Trophoblast cell (in vitro differentiated cells and primary cell): ENCODE data around the gene KSR1.

ENCODE experiments used
- DNase-seq, 2 donors: peaks; one replicate each; pipeline ENCODE4 v3.0.0-alpha.2; 2016
- H2AFZ ChIP-seq: 2 replicates; pipeline ENCODE4 v1.6.1; 2013; ENCODE audit warnings: low read length, moderate library complexity, mild to moderate bottlenecking; ENCODE audit not compliant: insufficient read depth, poor library complexity
- H2AK5ac ChIP-seq: 2 replicates; pipeline ENCODE4 v1.6.1; 2013; ENCODE audit warnings: mild to moderate bottlenecking, low read length
- H2BK120ac ChIP-seq: 2 replicates; pipeline ENCODE4 v1.6.1; 2013; ENCODE audit warnings: low read length, mild to moderate bottlenecking, moderate library complexity; ENCODE audit not compliant: insufficient read depth, poor library complexity
- H2BK12ac ChIP-seq: 2 replicates; pipeline ENCODE4 v1.6.1; 2013; ENCODE audit warnings: mild to moderate bottlenecking, low read length, moderate library complexity
- H2BK5ac ChIP-seq: 2 replicates; pipeline ENCODE4 v1.6.1; 2013; ENCODE audit warnings: low read length, low read depth, moderate library complexity, mild to moderate bottlenecking; ENCODE audit not compliant: poor library complexity
- H3K14ac ChIP-seq: 2 replicates; pipeline ENCODE4 v1.6.1; 2013; ENCODE audit warnings: mild to moderate bottlenecking, low read length
- H3K18ac ChIP-seq: 2 replicates; pipeline ENCODE4 v1.6.1; 2013; ENCODE audit warnings: mild to moderate bottlenecking, low read length
- H3K23ac ChIP-seq: 2 replicates; pipeline ENCODE4 v1.6.1; 2013; ENCODE audit warnings: low read length
- H3K27ac ChIP-seq: 2 replicates; pipeline ENCODE4 v1.5.1; 2013; ENCODE audit warnings: low read depth, mild to moderate bottlenecking, inconsistent platforms, low read length, moderate library complexity
- H3K27me3 ChIP-seq: 2 replicates; pipeline ENCODE4 v1.6.1; 2013; ENCODE audit warnings: inconsistent platforms, mild to moderate bottlenecking, low read length, moderate library complexity; ENCODE audit not compliant: insufficient read depth
- H3K36me3 ChIP-seq, 2 experiments: 1 replicate in 1 of 2; 2 replicates in 1 of 2; pipeline ENCODE4 v1.6.1; 2013; ENCODE audit warnings: low read length in 2 of 2, mild to moderate bottlenecking in 2 of 2, moderate library complexity in 1 of 2; ENCODE audit not compliant: insufficient read depth in 2 of 2, control insufficient read depth in 1 of 2
- H3K4ac ChIP-seq: 2 replicates; pipeline ENCODE4 v1.6.1; 2013; ENCODE audit warnings: low read depth, mild to moderate bottlenecking, low read length, moderate library complexity
- H3K4me1 ChIP-seq, 2 experiments: 1 replicate in 1 of 2; 2 replicates in 1 of 2; pipeline ENCODE4 v1.6.1; 2013; ENCODE audit warnings: low read length in 2 of 2, mild to moderate bottlenecking in 2 of 2, moderate library complexity in 1 of 2; ENCODE audit not compliant: insufficient read depth in 2 of 2, control insufficient read depth in 1 of 2
- H3K4me2 ChIP-seq: 2 replicates; pipeline ENCODE4 v1.6.1; 2013; ENCODE audit warnings: inconsistent platforms, mild to moderate bottlenecking, low read length, moderate library complexity
- H3K4me3 ChIP-seq: 2 replicates; pipeline ENCODE4 v1.5.1; 2013; ENCODE audit warnings: mild to moderate bottlenecking, low read depth, low read length, inconsistent platforms
- H3K79me1 ChIP-seq: one replicate; pipeline ENCODE4 v1.6.1; 2013; ENCODE audit warnings: low read length
- H3K79me2 ChIP-seq: 2 replicates; pipeline ENCODE4 v1.6.1; 2013; ENCODE audit warnings: low read length, mild to moderate bottlenecking; ENCODE audit not compliant: control insufficient read depth, insufficient read depth, poor library complexity
- H3K9ac ChIP-seq: 2 replicates; pipeline ENCODE4 v1.6.1; 2013; ENCODE audit warnings: mild to moderate bottlenecking, low read length
- H3K9me3 ChIP-seq: 2 replicates; pipeline ENCODE4 v1.6.1; 2013; ENCODE audit warnings: low read depth, mild to moderate bottlenecking, control low read depth, inconsistent platforms, low read length; ENCODE audit not compliant: insufficient read depth
- H4K12ac ChIP-seq: 2 replicates; pipeline ENCODE4 v1.6.1; 2013; ENCODE audit warnings: low read depth, mild to moderate bottlenecking, low read length, moderate library complexity
- H4K8ac ChIP-seq: 2 replicates; pipeline ENCODE4 v1.6.1; 2013; ENCODE audit warnings: low read depth, mild to moderate bottlenecking, low read length, moderate library complexity
- H4K91ac ChIP-seq: one replicate; pipeline ENCODE4 v1.6.1; 2013; ENCODE audit warnings: low read depth, mild to moderate bottlenecking, low read length, moderate library complexity
- WGBS: extraction: QIAGEN DNeasy Blood & Tissue Kit; methylation state at CpG from one replicate; pipeline ENCODE4 v1.1.7; 2013; ENCODE audit warnings: missing lambda C conversion rate; ENCODE audit not compliant: insufficient read length, insufficient coverage; ENCODE audit errors: extremely low coverage; 5-methylcytosine and 5-hydroxymethylcytosine counted together

KSR1 gene

DNA sequence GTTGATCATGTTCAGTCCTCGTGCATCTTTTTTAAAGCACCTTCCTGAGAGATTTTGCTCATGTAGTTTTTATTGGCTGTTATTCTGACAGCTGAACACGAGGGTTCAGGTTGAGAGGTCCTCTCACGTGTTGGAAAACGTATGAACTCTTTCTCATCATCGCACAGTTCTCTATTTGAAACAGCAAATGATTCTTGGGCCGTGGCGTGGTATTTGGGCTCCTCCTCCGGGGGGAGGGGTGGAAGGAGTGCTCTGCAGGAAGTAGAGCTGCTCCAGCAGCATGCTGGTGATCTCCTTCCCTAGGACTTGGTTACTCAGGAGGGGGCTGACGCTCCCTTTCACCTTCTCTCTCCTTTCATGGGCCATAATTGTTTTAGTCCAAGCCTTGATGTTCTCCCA is 70.4 kb downstream of the KSR1 start:
- H3K9me3 ChIP-seq = no peaks in the 10 kb centered on the region
- no peaks in the 10 kb centered on the region for H3K27me3 ChIP-seq
- H3K79me2 ChIP-seq = peaks cover 2% of the 10 kb centered on the region
- H2BK5ac ChIP-seq = no peak overlapping the region
- no peak overlapping the region for H3K23ac ChIP-seq
- H4K91ac ChIP-seq = no peak overlapping the region
- no peak for DNase-seq
- no peak overlapping the region for H3K4ac ChIP-seq
- H3K4me3 ChIP-seq = no peak overlapping the region
- no peak overlapping the region for H4K12ac ChIP-seq
- H3K14ac ChIP-seq = no peak overlapping the region
- WGBS = no CpG with 5 or more reads among the region's 9 CpGs
- peak overlapping the region; percentile 23 for H4K8ac ChIP-seq
- H3K4me1 ChIP-seq = peaks cover 8 to 16% of the 10 kb centered on the region in 2 experiments
- H2AFZ ChIP-seq = no peak overlapping the region
- no peak overlapping the region for H3K18ac ChIP-seq
- peak overlapping the region; percentile 28 for H3K4me2 ChIP-seq
- H2AK5ac ChIP-seq = no peak overlapping the region
- no peak overlapping the region for H2BK120ac ChIP-seq
- H3K27ac ChIP-seq = no peak overlapping the region
- H3K79me1 ChIP-seq = peaks cover 6% of the 10 kb centered on the region
- no peak overlapping the region for H2BK12ac ChIP-seq
- H3K36me3 ChIP-seq = no peaks in the 10 kb centered on the region
- H3K9ac ChIP-seq = no peak overlapping the region

DNA sequence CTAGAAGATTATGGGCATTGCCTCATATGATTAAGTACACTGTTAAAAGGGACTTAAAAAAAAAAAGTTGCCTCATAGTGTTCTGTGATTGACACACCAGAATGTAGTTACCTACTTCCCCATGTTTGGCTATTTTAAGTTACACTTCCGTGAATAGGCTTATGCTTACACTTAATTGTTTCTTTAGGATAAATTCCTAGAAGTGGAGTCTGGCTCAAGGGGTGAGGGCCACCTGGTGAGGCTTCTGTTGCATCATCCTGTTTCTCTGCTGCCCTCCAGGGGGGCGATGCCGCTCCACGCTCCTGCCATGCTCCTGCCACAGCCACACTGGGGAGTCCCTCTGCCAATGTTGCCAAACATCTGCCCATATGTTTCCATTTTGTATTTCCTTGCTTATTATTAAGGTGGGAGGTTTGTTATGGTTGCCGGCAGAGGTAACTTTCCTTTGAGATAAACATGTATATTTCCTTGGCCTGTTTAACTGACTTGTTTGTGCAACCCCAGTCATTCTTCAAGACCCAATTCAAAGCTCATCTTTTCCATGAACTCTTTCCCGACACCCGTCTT is 73.1 kb downstream of the KSR1 start:
- no peak overlapping the region for H3K4me2 ChIP-seq
- no peak overlapping the region for H2AK5ac ChIP-seq
- no peaks in the 10 kb centered on the region for H3K27me3 ChIP-seq
- no peak overlapping the region for H4K8ac ChIP-seq
- H3K9ac ChIP-seq = no peak overlapping the region
- H3K79me1 ChIP-seq = peaks cover 11% of the 10 kb centered on the region
- peaks cover 26 to 35% of the 10 kb centered on the region in 2 experiments for H3K4me1 ChIP-seq
- H3K18ac ChIP-seq = no peak overlapping the region
- peak overlapping the region; percentile 70 for H3K4ac ChIP-seq
- peak in 1 of 2 donors; percentile 61 for DNase-seq
- no peak overlapping the region for H2BK120ac ChIP-seq
- H3K23ac ChIP-seq = no peak overlapping the region
- no peak overlapping the region for H3K27ac ChIP-seq
- no CpG with 5 or more reads among the region's 7 CpGs for WGBS
- H3K4me3 ChIP-seq = no peak overlapping the region
- no peak overlapping the region for H3K14ac ChIP-seq
- peaks cover 2% of the 10 kb centered on the region for H3K79me2 ChIP-seq
- H2BK12ac ChIP-seq = peak overlapping the region; percentile 35
- H4K91ac ChIP-seq = no peak overlapping the region
- H2AFZ ChIP-seq = no peak overlapping the region
- no peaks in the 10 kb centered on the region for H3K36me3 ChIP-seq
- H3K9me3 ChIP-seq = no peaks in the 10 kb centered on the region
- no peak overlapping the region for H4K12ac ChIP-seq
- H2BK5ac ChIP-seq = no peak overlapping the region

DNA sequence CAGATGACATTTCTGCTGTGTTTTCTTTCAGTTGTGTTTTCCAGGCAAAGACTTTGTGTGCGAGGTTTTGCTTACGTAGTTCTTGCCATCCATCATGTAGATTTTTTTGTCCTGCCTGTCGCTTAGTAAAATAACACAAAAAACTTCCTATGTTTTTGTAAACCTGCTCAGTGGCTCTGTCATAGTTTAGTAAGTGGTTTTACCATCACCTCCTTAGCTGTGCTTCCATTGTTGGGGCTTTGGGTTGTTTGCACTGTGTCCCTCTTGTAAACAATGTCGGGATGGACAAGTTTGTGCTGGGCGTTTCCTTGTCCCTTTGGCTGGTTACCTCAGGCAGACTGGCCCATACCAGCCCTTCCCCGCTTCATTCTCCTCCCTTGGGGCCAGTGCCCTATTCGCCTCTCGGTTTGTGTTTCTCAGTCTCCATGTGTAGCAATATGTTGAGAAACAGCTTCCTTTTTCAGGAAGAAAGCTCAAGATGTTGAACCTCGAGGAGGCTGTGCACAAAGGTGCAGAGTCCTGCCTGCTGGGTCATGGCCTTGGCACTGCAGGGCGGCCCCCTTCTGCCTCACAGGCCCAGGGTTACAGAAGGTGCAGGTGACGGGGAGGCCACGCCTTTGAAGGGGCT is 74.6 kb downstream of the KSR1 start:
- peak overlapping the region; percentile 12 for H2AK5ac ChIP-seq
- peaks cover 18% of the 10 kb centered on the region for H3K79me1 ChIP-seq
- no peak overlapping the region for H2AFZ ChIP-seq
- H2BK120ac ChIP-seq = peak overlapping the region; percentile 45
- no CpG with 5 or more reads among the region's 12 CpGs for WGBS
- peak overlapping the region; percentile 37 for H2BK12ac ChIP-seq
- H3K27ac ChIP-seq = peak overlapping the region; percentile 24
- H2BK5ac ChIP-seq = peak overlapping the region; percentile 6
- H3K36me3 ChIP-seq = no peaks in the 10 kb centered on the region
- no peak overlapping the region for H3K4me2 ChIP-seq
- no peak overlapping the region for H4K12ac ChIP-seq
- no peak overlapping the region for H3K4me3 ChIP-seq
- H3K79me2 ChIP-seq = peaks cover 2% of the 10 kb centered on the region
- no peak overlapping the region for H3K23ac ChIP-seq
- H4K8ac ChIP-seq = no peak overlapping the region
- no peak overlapping the region for H3K9ac ChIP-seq
- H3K9me3 ChIP-seq = no peaks in the 10 kb centered on the region
- DNase-seq = peak in 1 of 2 donors; percentile 48
- peak overlapping the region; percentile 49 for H4K91ac ChIP-seq
- H3K14ac ChIP-seq = peak overlapping the region; percentile 1
- peaks cover 40 to 51% of the 10 kb centered on the region in 2 experiments for H3K4me1 ChIP-seq
- no peaks in the 10 kb centered on the region for H3K27me3 ChIP-seq
- H3K18ac ChIP-seq = peak overlapping the region; percentile 51
- no peak overlapping the region for H3K4ac ChIP-seq

DNA sequence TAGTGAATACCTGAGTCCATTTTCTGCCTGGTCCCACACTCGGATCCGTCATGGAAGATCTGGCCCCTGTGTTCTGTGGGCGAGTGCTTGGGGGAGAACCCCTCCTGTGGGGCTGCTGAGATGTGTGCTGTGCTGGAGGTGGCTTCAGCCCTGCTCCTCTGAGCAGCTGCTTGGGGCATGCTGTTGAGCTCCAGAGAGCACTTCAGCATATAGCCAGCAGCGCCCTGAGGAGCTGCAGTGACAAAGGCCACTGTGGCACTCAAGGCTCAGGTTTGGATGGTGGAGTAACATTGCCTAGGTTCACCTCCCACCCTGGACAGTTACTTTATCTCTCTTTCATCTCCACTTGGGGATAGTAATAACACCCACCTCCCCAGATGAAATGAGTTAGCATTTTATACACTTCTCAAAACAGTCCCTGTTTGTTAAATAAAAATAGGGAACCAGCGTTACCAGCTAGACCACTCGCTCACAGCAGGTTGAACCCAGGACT is 75.3 kb downstream of the KSR1 start:
- WGBS = no CpG with 5 or more reads among the region's 6 CpGs
- H3K36me3 ChIP-seq = no peaks in the 10 kb centered on the region
- H3K4me3 ChIP-seq = no peak overlapping the region
- H4K91ac ChIP-seq = peak overlapping the region; percentile 49
- peaks cover 20% of the 10 kb centered on the region for H3K79me1 ChIP-seq
- peak overlapping the region; percentile 37 for H2BK12ac ChIP-seq
- no peaks in the 10 kb centered on the region for H3K27me3 ChIP-seq
- no peak overlapping the region for H4K8ac ChIP-seq
- H3K23ac ChIP-seq = no peak overlapping the region
- no peak overlapping the region for H3K9ac ChIP-seq
- H3K27ac ChIP-seq = peak overlapping the region; percentile 59
- H4K12ac ChIP-seq = no peak overlapping the region
- no peak overlapping the region for H3K4ac ChIP-seq
- H3K14ac ChIP-seq = peak overlapping the region; percentile 1
- H3K4me2 ChIP-seq = no peak overlapping the region
- no peaks in the 10 kb centered on the region for H3K9me3 ChIP-seq
- no peak overlapping the region for H2AFZ ChIP-seq
- H3K79me2 ChIP-seq = peaks cover 2% of the 10 kb centered on the region
- H2BK5ac ChIP-seq = peak overlapping the region; percentile 6
- peak overlapping the region; percentile 51 for H3K18ac ChIP-seq
- peak overlapping the region; percentile 12 for H2AK5ac ChIP-seq
- H3K4me1 ChIP-seq = peaks cover 44 to 53% of the 10 kb centered on the region in 2 experiments
- DNase-seq = peak; percentile 39 to 42
- H2BK120ac ChIP-seq = peak overlapping the region; percentile 45
